ENCODE measurements around the gene TRPM5.

TRPM5 gene

DNA sequence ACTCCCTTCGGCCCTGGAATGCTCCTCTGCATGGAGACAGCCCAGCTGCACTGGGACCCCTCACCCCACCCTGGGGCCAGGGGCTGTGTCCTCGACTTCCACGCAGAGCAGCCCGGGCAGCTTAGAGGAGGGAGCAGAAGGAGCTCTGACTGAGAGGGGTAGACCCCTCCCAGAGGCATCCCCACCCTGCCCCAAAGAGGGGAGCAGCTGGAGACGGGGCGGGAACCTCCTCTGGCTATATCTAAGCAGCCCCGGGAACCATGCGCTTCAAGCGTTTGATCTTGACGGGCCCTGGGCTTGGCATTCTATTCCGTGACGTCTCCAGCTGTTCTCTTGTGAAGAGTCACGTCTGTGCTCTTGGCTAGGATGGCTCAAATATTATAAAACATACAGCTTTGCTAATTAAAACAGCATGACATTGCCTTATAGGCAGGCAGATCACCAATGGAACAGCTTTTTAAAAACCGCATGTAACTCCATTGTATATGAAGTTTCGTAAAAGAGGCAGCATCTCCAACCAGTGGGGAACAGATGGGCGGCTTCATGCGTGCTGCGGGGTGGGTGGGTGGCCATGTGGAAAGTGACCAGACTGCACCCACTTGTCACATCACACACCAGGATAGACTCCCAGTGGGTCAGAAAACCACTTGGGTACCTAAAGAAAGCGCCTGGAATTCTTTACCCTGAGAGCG, 8.2 kb upstream of the TRPM5 start:
- no peak for DNase-seq (ENCODE audit: low read depth in 2 of 2)

DNA sequence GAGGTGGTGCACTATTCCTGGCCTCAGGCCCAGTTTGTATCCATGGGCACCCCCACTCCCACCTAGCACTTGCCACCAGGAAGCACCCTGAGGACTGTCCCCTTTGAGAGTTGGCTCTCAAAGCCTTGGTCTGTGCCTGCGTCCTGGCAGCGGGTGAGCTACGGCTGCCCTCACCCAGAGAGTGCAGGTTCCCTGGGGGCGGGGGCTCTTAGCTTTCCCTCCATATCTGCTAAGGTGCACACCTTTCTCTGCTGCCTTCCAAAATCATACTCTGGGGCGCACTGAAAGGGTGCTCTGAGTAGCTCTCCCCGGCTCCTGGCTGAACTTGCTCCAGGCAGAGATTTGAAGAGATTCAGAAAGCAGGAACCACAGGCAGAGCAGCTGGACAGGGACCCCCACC, 7.6 kb upstream of the TRPM5 start:
- DNase-seq (ENCODE audit: low read depth in 2 of 2): no peak

DNA sequence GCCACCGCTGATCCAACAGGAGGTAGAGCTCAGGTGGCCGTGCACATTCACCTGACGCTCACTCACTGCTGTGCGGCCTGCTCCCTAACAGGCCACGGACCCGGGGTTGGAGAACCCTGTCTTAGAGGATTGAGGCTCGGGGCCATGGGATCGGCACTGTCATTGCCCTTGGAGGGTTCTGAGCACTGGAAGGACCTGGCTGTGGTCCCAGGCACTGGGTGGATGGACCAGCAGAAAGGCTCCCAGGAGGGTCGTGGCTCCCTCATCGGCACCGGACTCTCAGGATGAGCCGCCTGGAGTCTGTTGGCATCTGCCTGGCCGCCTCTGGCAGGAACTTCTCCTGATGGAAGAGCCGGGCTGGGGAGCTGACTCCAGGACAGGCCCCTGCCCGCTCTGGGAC, 7.0 kb upstream of the TRPM5 start:
- no peak for DNase-seq (ENCODE audit: low read depth in 2 of 2)

DNA sequence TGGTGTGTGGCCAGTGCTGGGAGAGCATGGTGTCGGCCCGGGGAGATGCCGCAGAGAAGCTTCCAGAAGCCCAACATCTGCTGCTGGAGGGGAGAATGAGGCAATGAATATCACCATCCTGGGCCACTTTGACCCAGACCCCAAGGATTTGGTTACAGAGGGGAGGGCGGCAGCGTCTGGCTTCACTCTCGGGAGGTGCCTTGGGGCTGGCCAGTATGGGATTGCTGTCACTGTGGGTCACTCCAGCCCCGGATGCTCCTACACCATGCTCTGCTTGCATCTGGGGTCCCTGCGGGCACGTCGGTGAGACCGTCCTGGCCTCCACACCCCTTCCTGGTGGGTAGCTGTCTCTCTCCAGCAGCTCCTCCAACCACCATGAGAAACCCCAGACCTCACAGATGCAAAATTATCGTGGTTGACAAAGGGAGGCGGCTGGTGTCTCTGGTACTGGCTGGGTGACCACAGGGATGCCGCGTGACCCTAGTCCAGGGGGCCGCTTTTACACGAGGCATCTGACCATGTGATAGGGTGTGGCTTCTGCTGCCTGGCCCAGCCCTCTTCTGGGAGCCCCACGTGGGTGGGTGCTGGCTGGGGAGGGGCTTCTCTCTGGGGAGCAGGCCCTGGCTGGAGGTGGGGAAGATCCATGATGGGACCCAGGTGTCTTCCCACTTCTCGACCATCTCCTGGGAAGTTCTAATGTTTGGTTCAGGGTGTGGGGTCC, 6.2 kb upstream of the TRPM5 start:
- no peak for DNase-seq (ENCODE audit: low read depth in 2 of 2)

DNA sequence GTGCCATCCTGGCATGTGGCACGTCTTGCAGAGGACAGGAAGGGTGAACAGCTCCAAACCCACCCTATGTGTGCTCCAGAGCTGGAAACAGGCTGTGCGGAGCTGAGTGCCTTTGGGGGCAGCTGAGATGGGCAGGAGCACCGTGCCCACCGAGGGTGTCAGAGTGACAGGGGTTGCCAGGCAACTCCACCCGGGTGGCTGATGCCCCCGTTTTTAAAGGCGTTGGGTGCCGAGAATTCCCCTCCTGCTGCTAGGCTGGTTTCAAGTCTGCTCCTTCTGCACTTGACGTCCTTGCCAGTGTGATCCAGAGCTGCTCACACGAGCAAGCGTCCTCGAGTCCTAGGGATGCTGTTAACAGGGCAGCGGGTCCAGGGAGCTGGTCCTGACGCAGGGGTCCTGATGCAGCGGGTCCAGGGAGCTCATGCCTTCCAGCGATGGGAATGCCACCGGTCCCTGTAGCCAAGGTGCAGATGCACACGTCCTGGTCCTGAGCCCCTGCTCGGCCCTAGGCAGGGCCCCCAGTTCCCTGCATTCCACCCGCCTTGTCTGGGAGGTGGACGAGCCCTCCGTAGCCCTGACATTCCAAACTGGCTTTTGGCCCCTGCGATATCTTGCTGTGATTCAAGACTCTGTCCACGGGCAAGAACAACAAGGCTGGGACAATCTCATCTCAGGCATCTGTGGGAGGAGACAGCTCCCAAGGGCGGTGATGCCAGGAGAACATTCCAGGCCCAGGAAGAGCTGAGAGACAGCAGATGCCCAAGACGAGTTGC, 5.4 kb upstream of the TRPM5 start:
- DNase-seq (ENCODE audit: low read depth in 2 of 2): no peak

DNA sequence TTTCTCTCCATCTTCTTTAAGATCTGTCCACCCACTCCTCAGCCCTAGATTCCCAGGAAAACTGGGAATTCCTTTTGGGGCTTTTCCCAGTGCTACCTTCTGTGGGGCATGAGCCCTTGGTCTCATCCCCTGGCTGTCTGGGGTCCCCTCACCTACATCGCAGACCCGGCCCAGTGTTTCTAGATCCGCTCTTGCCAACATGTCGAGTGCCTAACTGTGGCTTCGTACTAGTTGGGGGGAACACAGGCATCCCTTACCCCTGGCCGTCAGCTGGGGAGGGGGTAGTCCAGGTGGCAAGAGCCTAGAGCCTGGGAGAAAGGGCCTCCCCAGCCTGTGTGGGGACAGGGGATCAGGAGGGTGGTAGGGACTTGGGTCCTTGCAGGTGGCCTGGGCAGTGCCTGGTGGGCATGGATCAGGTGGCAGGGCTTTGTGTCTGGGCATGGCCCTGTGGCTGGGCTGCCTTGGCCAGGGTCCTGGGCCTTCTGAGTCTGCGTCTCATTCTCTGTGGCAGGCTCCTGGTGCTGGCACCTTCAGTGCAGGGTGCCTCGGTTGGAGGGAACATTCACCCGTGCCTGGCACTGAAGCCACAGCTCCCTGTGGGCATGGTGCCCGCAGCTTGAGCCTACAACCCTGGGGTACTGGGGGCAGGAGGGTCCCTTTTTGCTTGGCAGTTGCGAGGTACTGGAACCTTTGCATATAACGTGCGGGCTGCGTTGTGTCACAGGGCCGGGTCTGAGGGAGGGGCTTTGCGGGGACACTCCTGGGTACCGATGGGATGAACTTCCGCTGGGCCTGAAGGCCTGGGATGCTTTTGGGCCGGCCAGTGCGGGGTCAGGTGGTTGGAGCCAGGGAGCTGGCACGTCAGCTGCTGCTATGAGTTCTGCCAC, 4.6 kb upstream of the TRPM5 start:
- no peak for DNase-seq (ENCODE audit: low read depth in 2 of 2)

DNA sequence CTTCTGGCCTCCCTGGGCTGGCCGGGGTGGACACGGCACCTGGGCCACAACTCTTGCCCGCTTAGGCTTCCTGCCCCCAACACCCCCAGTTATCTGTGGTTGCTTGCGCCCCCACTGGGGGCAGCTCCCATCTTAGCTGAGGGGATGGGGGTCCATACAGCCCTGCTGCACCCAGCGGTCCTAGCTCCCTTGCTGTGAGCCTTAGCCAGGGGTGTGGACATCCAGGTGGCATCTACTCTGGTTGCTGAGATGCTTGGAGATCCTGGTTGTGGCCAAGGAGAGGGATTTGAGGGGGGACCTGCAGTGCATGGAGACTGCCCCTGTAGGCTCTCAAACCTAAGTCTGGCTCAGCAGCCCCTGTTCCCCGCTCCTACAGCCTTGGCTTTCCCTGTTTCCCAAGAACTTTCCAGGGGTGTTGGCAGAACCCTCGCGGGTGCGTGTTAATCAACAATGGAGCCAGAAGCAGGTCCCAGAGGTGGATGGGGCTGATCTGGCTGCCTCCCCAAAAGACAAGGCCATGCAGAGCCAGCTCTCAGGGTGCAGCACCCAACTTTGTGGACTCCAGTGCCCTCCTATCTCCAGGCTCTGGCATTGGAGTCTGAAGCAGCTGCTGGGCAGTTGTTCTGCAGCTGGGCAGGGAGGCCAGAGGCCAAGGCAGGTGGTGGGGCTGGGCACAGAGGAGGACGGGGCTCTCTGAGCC, 3.8 kb upstream of the TRPM5 start:
- DNase-seq (ENCODE audit: low read depth in 2 of 2): no peak

DNA sequence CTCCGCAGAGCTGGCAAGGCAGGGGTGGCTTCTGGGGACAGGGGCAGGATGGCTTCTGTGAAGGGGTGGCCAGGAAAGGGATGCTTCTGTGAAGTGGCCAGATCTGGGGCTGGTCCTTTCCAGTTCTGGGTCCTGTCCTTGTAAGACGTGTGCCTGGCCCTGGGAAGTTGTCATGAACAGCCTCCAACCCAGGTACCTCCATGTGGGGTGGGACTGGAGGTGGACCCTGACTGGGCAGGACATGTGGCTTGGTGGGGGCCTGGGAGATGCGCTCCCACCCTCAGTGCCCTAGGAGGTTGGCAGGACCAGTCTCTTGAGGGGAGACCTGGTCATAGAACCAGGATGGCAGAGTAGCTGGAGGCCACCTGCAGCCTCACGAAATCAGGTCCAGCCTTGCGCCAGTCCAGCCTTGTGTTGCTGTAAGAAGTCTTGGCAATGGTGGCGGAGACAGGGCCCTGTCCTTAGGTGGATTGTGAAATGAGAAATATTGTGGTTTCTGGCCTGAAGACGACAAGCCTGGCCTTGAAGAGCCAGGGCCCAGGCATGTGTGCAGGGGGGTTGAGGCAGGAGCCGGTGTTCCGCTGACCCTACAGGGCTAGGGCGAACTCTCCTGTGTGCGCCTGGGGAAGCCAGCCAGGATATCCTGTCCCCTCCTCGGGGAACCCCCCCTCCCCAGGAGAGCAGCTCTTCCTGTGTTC, 3.1 kb upstream of the TRPM5 start:
- DNase-seq (ENCODE audit: low read depth in 2 of 2): no peak

DNA sequence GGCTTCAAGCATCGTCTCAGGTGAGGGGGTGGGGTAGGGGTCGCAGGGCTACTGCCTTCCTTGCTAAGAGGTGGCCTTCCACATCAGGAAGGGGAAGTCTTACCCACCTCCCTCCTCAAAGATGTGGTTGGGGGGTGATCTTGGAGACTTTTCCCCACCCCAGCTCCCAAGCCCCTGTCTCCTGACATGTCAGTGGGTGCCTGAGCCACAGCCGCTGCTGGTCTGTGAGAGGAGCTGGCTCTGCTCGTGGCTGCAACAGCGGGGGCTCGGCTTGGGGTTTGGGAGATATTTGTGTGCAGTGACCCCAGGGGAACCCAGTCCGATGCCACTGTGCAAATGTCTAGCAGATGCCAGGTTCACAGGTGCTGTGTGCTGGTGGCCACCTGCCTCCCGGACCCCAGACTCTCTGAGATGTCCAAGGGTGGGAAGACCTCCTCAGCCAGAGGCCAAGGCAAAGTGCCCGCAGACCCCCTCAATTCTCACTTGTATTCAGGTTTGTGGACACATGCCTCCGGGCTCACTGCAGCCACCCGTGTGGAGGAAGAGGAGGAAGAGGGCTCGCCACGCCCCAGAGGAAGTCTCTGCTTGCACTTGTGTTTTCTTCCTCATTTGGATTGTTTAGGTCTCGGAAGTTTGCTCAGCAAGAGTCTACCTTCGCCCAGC, 2.4 kb upstream of the TRPM5 start:
- DNase-seq (ENCODE audit: low read depth in 2 of 2): no peak

DNA sequence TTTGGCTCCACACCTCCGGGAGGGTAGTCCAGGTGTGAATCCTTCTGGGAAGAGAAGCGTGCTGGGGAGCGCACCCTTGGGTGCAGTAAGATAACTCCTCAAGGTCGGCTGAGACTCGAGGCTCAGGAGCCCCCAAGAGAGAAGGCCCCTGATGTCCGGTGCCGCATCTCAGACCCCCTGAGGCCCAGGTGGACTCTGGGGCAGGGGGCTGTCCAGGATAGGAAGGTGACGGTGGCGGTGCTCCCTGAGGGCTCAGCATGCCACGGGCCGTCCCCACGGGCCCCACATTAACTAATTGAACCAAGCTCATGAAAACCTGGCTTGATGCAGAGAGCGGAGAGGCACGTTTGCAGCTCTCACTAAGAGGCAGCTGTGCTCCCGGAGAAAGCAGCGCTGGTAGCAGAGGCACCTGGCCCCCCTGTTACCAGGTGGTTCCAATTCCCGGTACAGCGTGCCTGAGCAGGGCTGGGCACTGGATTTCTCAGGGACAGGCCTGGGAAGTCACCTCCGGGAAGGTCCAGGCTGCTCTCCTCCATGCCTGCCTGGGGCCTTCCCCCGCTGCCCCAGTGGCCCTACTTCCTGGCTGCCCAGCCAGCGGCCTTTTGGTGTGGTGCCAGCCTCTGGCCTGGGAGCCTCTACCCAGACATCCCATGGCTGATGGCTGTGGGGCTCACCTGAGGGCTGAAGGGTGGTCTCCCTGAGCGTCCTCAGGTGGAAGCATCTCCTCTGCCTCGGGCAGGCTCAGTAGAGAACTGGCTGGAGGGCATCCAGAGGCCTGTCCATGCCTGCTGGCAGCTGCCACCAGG, 1.6 kb upstream of the TRPM5 start:
- DNase-seq (ENCODE audit: low read depth in 2 of 2): no peak

DNA sequence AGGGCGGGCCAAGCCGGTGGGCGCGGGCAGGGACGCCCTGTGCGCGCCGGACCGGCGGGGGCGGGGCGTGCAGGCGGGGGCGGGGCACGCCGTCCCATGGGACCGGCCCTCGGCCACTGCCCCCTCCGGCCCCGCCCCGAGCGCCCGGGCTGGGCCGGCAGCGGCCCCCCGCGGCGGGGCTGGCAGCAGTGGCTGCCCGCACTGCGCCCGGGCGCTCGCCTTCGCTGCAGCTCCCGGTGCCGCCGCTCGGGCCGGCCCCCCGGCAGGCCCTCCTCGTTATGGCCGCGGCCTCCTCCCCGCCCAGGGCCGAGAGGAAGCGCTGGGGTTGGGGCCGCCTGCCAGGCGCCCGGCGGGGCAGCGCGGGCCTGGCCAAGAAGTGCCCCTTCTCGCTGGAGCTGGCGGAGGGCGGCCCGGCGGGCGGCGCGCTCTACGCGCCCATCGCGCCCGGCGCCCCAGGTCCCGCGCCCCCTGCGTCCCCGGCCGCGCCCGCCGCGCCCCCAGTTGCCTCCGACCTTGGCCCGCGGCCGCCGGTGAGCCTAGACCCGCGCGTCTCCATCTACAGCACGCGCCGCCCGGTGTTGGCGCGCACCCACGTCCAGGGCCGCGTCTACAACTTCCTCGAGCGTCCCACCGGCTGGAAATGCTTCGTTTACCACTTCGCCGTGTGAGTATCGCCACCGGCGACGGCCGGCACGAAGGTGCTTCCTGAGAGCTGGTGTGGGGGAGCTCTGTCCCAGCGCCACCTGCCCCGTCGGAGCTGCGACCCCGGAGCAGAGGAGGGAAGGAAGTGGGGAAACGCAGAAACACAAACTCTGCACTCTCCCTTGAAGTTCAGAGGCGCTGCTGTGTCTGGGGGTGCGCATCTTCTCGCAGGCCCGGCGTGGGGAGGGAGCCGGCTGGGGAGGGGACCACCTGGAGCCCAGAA, 769 bp upstream of the TRPM5 start, which contains the start of gene KCNQ1:
KCNQ1 (plus strand) TSS at position 188 of the 925 bp plus-strand sequence; CDS start at position 279, 91 bp downstream.
- no peak for DNase-seq (ENCODE audit: low read depth in 2 of 2)

DNA sequence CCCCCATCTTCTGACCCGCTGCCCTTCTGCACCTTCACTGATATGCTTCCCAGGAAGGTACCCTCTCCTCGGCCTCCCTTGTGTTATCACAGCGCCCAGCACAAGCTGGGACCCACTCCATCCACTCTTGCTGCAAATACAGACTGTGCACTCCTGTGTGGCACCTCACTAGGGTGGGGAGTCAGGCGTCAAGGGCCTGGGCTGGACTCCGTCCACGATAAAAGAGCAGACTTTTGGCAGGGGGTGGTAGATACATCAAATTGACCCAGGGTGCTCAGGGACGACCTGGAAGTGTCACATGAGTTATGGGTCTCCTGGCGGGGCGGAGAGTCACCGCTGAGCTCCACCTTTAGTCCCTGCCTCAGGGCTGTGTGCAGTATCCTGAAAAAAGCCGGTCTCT, 908 bp downstream of the TRPM5 start:
- DNase-seq (ENCODE audit: low read depth in 2 of 2): no peak

DNA sequence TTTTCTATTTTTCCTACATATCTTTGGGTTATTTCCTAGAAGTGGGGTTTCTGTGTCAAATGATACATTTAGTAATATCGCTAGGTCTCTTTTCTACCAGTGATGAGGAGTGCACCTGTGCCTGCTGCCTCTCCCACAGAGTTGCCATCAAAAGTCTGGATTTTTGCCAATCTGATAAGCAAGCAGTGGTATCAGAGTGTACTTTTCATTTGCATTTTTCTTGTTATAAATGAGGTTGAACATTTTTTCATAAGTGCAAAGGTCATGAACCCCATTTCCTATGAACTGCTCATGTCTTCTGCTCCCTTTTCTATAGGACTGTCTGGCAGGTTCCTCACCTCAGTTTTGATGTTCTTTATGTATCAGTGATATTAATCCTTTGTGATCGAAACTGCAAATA, 1.7 kb downstream of the TRPM5 start:
- no peak for DNase-seq (ENCODE audit: low read depth in 2 of 2)

DNA sequence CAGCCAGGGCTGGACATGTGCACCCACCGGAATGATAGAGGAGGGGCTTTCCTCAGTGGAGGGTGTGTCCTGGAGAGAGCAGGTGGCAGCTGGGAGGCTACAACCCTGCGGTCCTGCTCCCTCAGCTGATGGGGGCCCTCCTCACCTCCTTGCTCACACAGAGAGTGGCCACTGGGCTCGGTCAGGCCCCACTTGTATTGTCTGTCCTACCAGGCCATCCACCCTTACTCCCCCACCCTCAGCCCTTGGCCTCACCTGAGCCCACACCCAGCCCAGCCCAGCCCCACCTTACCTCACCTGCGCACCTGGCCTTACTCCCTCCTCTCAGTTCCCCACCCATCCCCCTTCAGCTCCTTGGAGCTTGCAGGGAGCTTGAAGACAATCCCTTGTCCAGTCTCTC, 3.1 kb downstream of the TRPM5 start:
- no peak for DNase-seq (ENCODE audit: low read depth in 2 of 2)

DNA sequence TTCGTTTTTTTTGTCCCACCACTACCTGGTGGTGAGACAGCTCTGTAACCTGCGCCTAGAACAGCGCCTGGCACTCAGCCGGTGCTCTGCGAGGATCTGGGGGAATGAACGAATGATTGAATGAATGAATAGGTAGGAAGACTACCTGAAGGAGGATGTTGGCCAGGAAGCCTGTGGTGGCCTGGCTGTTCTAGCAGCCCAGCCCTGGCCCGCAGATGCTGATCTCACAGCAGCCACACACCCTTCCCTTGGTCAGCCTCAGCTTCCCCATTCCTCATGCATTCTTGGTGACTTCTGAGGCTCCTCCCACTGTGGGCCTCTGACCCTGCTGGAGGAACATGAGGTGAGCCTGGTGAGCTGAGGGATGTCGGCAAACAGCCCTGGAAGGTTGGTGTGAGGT, 3.7 kb downstream of the TRPM5 start:
- DNase-seq (ENCODE audit: low read depth in 2 of 2): no peak

DNA sequence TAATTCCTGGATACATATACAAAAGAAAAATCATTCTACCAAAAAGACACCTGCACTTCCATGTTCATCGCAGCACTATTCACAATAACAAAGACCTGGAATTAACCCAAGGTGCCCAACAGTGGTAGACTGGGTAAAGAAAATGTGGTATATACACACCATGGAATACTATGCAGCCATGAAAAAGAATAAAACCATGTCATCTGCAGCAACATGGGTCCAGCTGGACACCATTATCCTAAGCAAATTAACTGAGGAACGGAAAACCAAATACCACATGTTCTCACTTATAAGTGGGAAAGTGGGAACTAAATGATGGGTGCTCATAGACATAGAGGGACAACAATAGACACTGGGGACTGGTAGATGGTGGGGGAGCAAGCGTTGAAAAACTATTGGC, 4.5 kb downstream of the TRPM5 start:
- DNase-seq (ENCODE audit: low read depth in 2 of 2): no peak

DNA sequence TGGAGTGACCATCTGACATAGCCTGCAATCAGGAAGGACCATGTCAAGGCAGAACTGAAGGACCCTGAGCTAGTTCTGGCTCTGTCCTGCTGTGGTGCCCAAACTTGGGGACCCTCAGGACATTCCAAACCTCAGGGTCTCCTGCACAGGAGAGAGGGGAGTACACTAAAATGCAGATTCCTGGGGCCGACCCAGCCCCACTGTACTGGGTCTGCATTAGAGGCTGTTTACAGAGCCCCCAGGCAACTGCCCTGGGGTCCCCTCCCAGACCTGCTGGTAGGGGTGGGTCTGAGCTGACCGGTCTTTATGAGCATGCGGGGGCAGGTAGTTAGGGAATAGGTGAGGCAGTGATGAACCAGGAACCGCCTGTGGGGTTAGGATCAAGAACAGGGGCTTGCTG, 6.8 kb downstream of the TRPM5 start:
- no peak for DNase-seq (ENCODE audit: low read depth in 2 of 2)

DNA sequence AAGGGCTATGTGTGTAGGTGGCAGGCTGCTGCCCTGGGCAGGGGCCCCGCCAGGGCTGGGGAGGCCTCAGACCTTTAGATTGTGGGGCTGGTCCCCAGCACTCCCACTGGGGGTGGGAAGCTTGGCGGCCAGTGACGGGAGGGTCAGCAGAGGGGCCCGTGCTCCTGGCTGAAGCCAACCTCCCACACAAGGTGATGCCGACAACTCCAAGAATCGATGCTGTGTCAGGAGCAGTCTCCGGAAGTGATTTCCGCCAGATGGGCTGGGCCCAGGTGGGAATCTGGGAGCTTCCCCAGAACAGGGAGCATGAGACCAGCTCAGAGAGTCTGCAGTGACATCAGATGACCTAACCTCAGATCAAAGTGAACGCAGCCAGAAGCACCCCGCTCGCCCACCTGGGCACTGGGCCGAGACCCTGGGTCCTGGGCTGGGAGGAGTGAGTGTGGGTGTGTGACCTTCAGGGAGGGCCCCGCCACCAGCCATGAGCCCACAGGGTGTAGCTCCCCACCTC, 7.7 kb downstream of the TRPM5 start:
- DNase-seq (ENCODE audit: low read depth in 2 of 2): no peak

Data from stimulated activated CD8-positive, alpha-beta memory T cell treated with anti-CD3 and anti-CD28 coated beads, Interleukin-7, amount 100 ng/mL, for 1 hour (primary cell).